Left cardiac atrium (tissue), 4 donors: ENCODE results near the gene RELA. TPM values are rescaled to one million over a fixed set of nuclear protein-coding genes. Genes with fewer than 3 reads are reported as not detected.

Experiments
- ATAC-seq, 2 donors: fragments of 200-7000 bp; cut with Tn5 transposase; one replicate each; pipeline ENCODE4 v1.9.1; 2020; ENCODE audit warnings: mild to moderate bottlenecking in 2 of 2, moderate library complexity in 2 of 2
- DNase-seq: peaks from one replicate; pipeline ENCODE4 v3.0.0-alpha.2; 2020
- intact Hi-C, 2 donors: fragments of 100-400 bp; cut with DNase I; formaldehyde crosslinking; loops; one replicate each; pipeline versions ENCODE4 v1.14.1 to v1.15.1; 2022 to 2023
- microRNA-seq, 2 donors: library from miRNA; unstranded; fragments of <30 nt; microRNA quantifications; one replicate each; pipeline ENCODE4 v1.2.0, GENCODE V29; 2020
- total RNA-seq, 2 donors: library from RNA; stranded (reverse); fragmentation: NEBNext Ultra II Directional; extraction: Animal tissue kit (Norgen Biotek cat#: 25700); gene quantifications; one replicate each; pipeline ENCODE4 v1.2.1, GENCODE V29; 2021
- donor health status: DM: no; HTN: yes; CAD: no.
- donor health status: DM: no; HTN: yes; CAD: no; lungs with severe emphysema.
- donor health status: DM: yes; HTN: yes; CAD: no.
- donor health status: Dilated cardiomyopathy.

Gene RELA
- total RNA-seq, 2 donors from 2014 or later = 36.1 to 56.2 TPM

DNA sequence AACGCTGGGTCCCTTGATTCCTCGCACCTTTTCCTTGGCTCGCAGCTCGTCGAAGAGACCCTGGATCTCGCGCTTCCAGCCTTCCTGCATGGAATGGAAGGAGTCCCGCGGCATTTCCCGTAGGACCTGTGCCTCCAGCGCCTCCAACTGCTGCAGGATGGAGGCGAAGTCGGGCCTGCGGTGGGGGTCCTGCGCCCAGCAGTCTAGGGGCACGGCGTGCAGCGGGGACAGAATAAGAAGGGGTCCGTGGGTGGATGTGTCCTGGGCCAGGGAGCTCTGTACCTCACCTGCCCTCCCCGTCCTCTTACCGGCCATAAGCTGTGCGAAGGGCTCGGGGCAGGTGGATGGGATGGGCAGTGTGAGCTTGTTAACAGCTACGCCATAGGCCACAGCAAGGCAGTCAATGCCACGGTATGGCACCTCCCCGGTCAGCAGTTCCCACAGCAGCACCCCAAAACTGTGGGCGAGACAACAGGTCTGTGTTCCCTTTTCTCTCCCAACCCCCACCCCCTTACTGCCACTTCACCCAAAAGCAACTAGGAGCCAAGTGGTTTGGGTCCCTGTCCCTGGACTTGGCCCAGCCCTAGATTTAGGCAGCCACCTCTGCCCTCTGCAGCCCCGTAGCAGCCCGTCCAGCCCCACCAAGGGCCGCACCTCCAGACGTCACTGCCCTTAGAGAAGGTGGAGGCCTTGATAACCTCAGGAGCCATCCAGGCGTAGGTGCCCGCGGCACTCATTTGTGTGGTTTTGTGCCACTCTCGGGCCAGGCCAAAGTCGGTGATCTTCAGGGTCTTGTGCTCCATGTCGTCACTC lies 54.9 kb downstream of the RELA start:
- intact Hi-C loops = no loop called here
- DNase-seq (no peak), ATAC-seq (no peak)

DNA sequence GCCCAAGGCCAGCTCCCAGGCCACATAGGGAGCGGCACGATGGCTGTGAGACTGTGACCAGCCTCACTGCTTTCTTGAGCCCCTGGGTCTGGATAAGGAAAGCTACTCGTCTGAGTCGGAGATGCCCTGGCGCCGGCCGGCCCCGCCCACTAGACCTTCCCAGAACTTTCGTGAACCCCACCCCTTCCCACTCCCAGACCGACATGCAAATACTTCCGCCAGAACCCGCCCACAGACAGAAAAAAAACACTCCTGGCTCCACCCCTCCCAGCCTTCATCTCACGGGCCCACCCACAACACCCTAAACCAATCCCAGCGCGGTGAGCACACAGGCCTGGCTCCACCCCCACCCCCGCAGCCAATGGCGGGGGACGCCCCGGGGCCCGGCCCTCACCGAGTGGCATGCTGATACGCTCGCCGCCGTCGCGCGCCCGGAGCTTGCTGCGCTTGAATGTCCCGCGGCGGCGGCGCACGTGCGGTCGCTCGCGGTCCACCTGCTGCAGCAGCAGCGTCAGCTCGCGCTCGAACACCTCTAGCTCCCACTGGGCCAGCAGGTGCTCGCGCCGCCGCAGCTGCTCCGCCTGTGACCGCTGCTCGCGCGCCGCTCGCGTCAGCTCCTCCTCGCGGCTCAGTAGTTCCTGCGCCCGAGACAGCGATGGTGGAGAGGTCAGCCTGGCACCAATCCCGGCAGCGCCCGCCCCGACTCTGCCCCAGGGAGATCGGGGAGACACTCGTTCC lies 55.7 kb downstream of the RELA start:
- DNase-seq (peak; percentile 95), ATAC-seq (peak; percentile 97 to 98)
- intact Hi-C loops = no loop called here

DNA sequence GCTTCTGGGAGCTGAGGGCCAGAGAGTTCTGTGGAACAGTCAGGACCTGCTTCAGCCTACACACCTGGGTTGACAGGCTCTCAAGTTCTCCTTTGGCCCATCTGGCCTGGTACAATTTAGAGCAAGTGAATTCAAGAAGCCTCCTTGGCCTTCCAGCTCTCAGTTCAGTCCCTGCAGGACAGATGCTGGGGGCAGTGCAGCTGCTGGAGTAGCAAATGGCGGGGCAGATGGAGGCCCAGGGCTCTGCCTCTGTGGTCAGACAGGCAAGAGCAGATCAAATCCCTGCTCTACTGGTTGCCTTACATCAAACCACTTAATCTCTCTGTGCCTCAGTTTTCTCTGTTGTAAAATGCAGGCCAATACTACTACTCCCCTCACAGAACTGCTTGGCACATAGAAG lies 58.5 kb downstream of the RELA start:
- DNase-seq = no peak
- ATAC-seq = no peak
- intact Hi-C loops = no loop called here

Small RNAs within 50 kb of the gene (microRNA-seq; reads per million reads assigned to microRNA genes)
- gene MIR4489 (0 reads per million in 2 donors), gene MIR4690 (0 reads per million in 2 donors)

Other genes starting within 250 kb of the RELA start
- gene NEAT1, start 240.1 kb downstream of the RELA start, total RNA-seq = 100 to 1,000 TPM; 405 to 657 TPM
- gene MALAT1, start 163.9 kb downstream of the RELA start, total RNA-seq = 1,000 to 10,000 TPM; 4,098 to 7,342 TPM
- 10 to 100 TPM; 51.5 to 67.3 TPM for gene SCYL1, start 137.8 kb downstream of the RELA start, total RNA-seq
- 10 to 100 TPM; 85.6 to 96.2 TPM for gene LTBP3, start 104.6 kb downstream of the RELA start, total RNA-seq
- gene ZNRD2, start 92.4 kb downstream of the RELA start, total RNA-seq = 10 to 100 TPM; 24.6 to 35.0 TPM
- gene FAM89B, start 90.4 kb downstream of the RELA start, total RNA-seq = 10 to 100 TPM; 33.5 to 34.5 TPM
- 10 to 100 TPM; 53.4 to 61.0 TPM for gene EHBP1L1, start 86.9 kb downstream of the RELA start, total RNA-seq
- gene KCNK7, start 67.1 kb downstream of the RELA start, total RNA-seq = under 1 TPM; 0.31 to 0.53 TPM
- 10 to 100 TPM; 42.8 to 44.7 TPM for gene MAP3K11, start 48.7 kb downstream of the RELA start, total RNA-seq
- gene PCNX3, start 47.1 kb downstream of the RELA start, total RNA-seq = 10 to 100 TPM; 15.1 to 16.7 TPM
- 10 to 100 TPM; 31.7 to 33.0 TPM for gene SIPA1, start 24.8 kb downstream of the RELA start, total RNA-seq
- gene KAT5, start 49.3 kb upstream of the RELA start, total RNA-seq = 10 to 100 TPM; 46.6 to 47.3 TPM
- gene RNASEH2C, start 57.9 kb upstream of the RELA start, total RNA-seq = 10 to 100 TPM; 61.1 to 64.7 TPM
- 10 to 100 TPM in 1 of 2 donors, 1 to 10 TPM in 1; 9.2 to 15.0 TPM for gene AP5B1, start 118.1 kb upstream of the RELA start, total RNA-seq
- gene OVOL1, start 124.1 kb upstream of the RELA start, total RNA-seq = not detected
- gene SNX32, start 171.0 kb upstream of the RELA start, total RNA-seq = not detected
- gene CFL1, start 195.3 kb upstream of the RELA start, total RNA-seq = 100 to 1,000 TPM; 439 to 554 TPM
- gene MUS81, start 197.5 kb upstream of the RELA start, total RNA-seq = 10 to 100 TPM; 36.1 to 37.6 TPM
- gene EFEMP2, start 209.9 kb upstream of the RELA start, total RNA-seq = 100 to 1,000 TPM in 1 of 2 donors, 10 to 100 TPM in 1; 98.0 to 103 TPM
- gene CTSW, start 216.9 kb upstream of the RELA start, total RNA-seq = 1 to 10 TPM in 1 of 2 donors, under 1 TPM in 1; 0.99 to 2.7 TPM
- 10 to 100 TPM; 37.8 to 44.3 TPM for gene FIBP, start 225.6 kb upstream of the RELA start, total RNA-seq
- 10 to 100 TPM; 45.8 to 63.5 TPM for gene CCDC85B, start 227.8 kb upstream of the RELA start, total RNA-seq
- 10 to 100 TPM in 1 of 2 donors, 1 to 10 TPM in 1; 1.3 to 11.1 TPM for gene FOSL1, start 237.5 kb upstream of the RELA start, total RNA-seq